Stomach (tissue), 9 donors: ENCODE measurements around the gene AUTS2. TPM values are rescaled to one million over a fixed set of nuclear protein-coding genes. Genes with fewer than 3 reads are reported as not detected.

Source experiments
- DNase-seq, 2 donors: peaks; one replicate each; pipeline versions ENCODE4 v3.0.0 to v3.0.0-alpha.2; 2013 to 2019
- H3K27ac ChIP-seq, 5 donors: fragments of 200-600 bp in 4 of 5; sonication (generic) in 4 of 5; one replicate each; pipeline ENCODE4 v1.5.1; 2013 to 2019; ENCODE audit warnings: mild to moderate bottlenecking in 1 of 5, moderate library complexity in 1 of 5
- H3K27me3 ChIP-seq, 3 donors: fragments of 200-600 bp; sonication (generic); one replicate each; pipeline ENCODE4 v1.5.1; 2017 to 2019; ENCODE audit warnings: mixed run types in 1 of 3
- H3K36me3 ChIP-seq, 4 donors: fragments of 200-600 bp; sonication (generic); 1 replicate in 3 of 4; 2 replicates in 1 of 4; pipeline ENCODE4 v1.5.1; 2016 to 2019
- H3K4me1 ChIP-seq, 4 donors: fragments of 200-600 bp; sonication (generic); one replicate each; pipeline ENCODE4 v1.5.1; 2016 to 2019
- H3K4me3 ChIP-seq, 4 donors: fragments of 200-600 bp; sonication (generic) in 3 of 4; one replicate each; pipeline ENCODE4 v1.5.1; 2016 to 2019; ENCODE audit warnings: mild to moderate bottlenecking in 1 of 4
- H3K9me3 ChIP-seq, 4 donors: fragments of 200-600 bp; sonication (generic); one replicate each; pipeline ENCODE4 v1.5.1; 2016 to 2019
- CTCF ChIP-seq, 7 experiments: fragments of 450-650 bp in 4 of 7; fragments of 200-600 bp in 3 of 7; sonication (generic) in 3 of 7; IDR thresholded peaks; one replicate each; pipeline ENCODE4 v1.5.1; 2016 to 2019; ENCODE audit warnings: antibody characterized with exemption in 7 of 7, control low read depth in 2 of 7, mild to moderate bottlenecking in 1 of 7
- EP300 ChIP-seq: sonication (generic); formaldehyde crosslinking; IDR thresholded peaks from one replicate; pipeline ENCODE4 v1.6.1; 2017; ENCODE audit warnings: antibody characterized with exemption
- POLR2A ChIP-seq, 4 donors: fragments of 450-650 bp; IDR thresholded peaks; one replicate each; pipeline ENCODE4 v1.6.1; 2016; ENCODE audit warnings: antibody characterized with exemption in 4 of 4, control low read depth in 2 of 4, mild to moderate bottlenecking in 1 of 4, moderate library complexity in 1 of 4
- POLR2AphosphoS5 ChIP-seq, 3 donors: sonication (generic); formaldehyde crosslinking; IDR thresholded peaks; one replicate each; pipeline ENCODE4 v1.6.1; 2016; ENCODE audit warnings: antibody characterized with exemption in 3 of 3
- WGBS, 5 donors: extraction: QIAGEN DNeasy Blood & Tissue Kit in 3 of 5; methylation state at CpG; one replicate each; pipeline versions ENCODE4 v1.1.5 to v1.1.7; 2013 to 2018; 5-methylcytosine and 5-hydroxymethylcytosine counted together
- intact Hi-C: fragments of 100-400 bp; cut with DNase I; formaldehyde crosslinking; loops from one replicate; pipeline ENCODE4 v1.15.1; 2023; ENCODE audit warnings: low total_unique reads
- polyA plus RNA-seq, 3 donors: library from polyadenylated mRNA; stranded (reverse); fragments of 200-250 nt; gene quantifications; one replicate each; pipeline ENCODE4 v1.2.3, GENCODE V29; 2013
- total RNA-seq, 5 donors: library from RNA; depleted of rRNA; stranded (reverse); fragments of >200 nt; gene quantifications; one replicate each; pipeline versions ENCODE4 v1.1.0 to v1.2.3, GENCODE V29; 2014 to 2016
- donor health status: healthy with polysubstance abuse.
- donor health status: Bipolar disorder and iron deficiency.
- donor health status: healthy.

Gene AUTS2
- total and polyA plus RNA-seq, 8 donors, result 3.8 to 90.3 (median 38.1) TPM

DNA sequence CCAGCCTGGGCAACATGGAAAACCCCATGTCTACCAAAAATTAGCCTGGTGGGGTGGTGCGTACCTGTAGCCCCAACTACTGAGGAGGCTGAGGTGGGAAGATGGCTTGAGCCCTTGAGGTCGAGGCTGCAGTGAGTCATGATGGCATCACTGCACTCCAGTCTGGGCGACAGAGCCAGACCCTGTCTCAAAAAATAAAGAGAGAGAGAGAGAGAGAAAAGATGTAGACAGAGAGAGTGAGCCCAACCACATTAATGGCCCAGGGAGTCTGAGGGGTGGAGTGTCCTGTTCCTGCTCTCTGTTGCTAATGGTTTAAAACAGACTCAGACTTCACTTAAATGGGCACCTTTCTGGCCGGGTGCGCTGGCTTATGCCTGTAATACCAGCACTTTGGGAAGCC is 1078.0 kb downstream of the AUTS2 start:
- H3K36me3 ChIP-seq, result no peaks in the 10 kb centered on the region
- no peaks in the 10 kb centered on the region for H3K27me3 ChIP-seq
- H3K4me1 ChIP-seq, result no peaks in the 10 kb centered on the region
- DNase-seq, result no peak
- H3K4me3 ChIP-seq, result no peak overlapping the region
- no peaks in the 10 kb centered on the region for H3K9me3 ChIP-seq
- WGBS, 5 donors, result 90 to 97% (median 94%) methylated on average over 5 of the region's 5 CpGs
- H3K27ac ChIP-seq, result no peak overlapping the region
- intact Hi-C loops, result no loop called here
- TF ChIP-seq EP300 (no peak), POLR2A (IDR thresholded peaks at IDR 0.05) (no peak), POLR2AphosphoS5 (IDR thresholded peaks at IDR 0.05) (no peak), CTCF (IDR thresholded peaks at IDR 0.05) (no peak)

GRCh38 chr7:70678621-70679251 is 1080.5 kb downstream of the AUTS2 start:
- H3K27me3 ChIP-seq, result no peaks in the 10 kb centered on the region
- intact Hi-C loops, result no loop called here
- no peaks in the 10 kb centered on the region for H3K36me3 ChIP-seq
- no peak overlapping the region for H3K4me3 ChIP-seq
- no peak for TF ChIP-seq POLR2AphosphoS5 (IDR thresholded peaks at IDR 0.05)
- H3K9me3 ChIP-seq, result no peaks in the 10 kb centered on the region
- no peaks in the 10 kb centered on the region for H3K4me1 ChIP-seq
- DNase-seq, result no peak
- H3K27ac ChIP-seq, result no peak overlapping the region
- WGBS, 5 donors, result 58 to 86% (median 77%) methylated on average over 4 of the region's 4 CpGs

DNA sequence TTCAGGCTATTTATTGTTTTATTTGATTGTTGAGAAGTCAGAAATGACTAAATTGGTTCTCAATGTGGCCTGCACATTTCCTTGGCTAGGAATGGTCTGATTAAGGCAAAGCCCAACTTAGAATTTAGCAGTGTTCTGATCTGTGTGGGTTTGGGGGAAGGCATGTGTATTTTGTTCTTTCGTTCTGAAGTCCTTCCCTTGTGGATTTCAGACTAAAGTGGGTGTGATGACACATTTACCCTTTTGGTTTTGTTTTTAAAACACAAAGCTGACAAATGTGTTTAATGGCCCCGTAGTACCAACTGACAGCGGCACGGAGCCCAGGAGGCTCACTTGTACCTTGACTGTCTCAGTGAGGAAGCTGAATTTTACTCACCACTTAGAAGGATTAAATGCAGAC is 1081.4 kb downstream of the AUTS2 start:
- DNase-seq, result peak in 1 of 2 donors; percentile 17
- Histone ChIP-seq H3K27me3 (no peaks in the 10 kb centered on the region), H3K4me3 (no peak overlapping the region), H3K9me3 (no peaks in the 10 kb centered on the region), H3K27ac (peak overlapping the region in 1 of 5 donors; percentile 20), H3K4me1 (no peaks in the 10 kb centered on the region), H3K36me3 (no peaks in the 10 kb centered on the region)
- TF ChIP-seq EP300, result no peak
- TF ChIP-seq POLR2A (IDR thresholded peaks at IDR 0.05), result no peak
- no peak for TF ChIP-seq CTCF (IDR thresholded peaks at IDR 0.05)
- no peak for TF ChIP-seq POLR2AphosphoS5 (IDR thresholded peaks at IDR 0.05)
- intact Hi-C loops, result no loop called here
- WGBS, 5 donors, result 71 to 87% (median 80%) methylated on average over 4 of the region's 4 CpGs

GRCh38 chr7:70680306-70680705 is 1082.0 kb downstream of the AUTS2 start:
- no peak overlapping the region for H3K27ac ChIP-seq
- H3K4me1 ChIP-seq, result no peaks in the 10 kb centered on the region
- no peak for DNase-seq
- TF ChIP-seq CTCF (IDR thresholded peaks at IDR 0.05) (no peak), POLR2A (IDR thresholded peaks at IDR 0.05) (no peak), POLR2AphosphoS5 (IDR thresholded peaks at IDR 0.05) (no peak), EP300 (no peak)
- 84 to 95% (median 93%) methylated on average over 4 of the region's 4 CpGs for WGBS, 5 donors
- H3K36me3 ChIP-seq, result no peaks in the 10 kb centered on the region
- no peak overlapping the region for H3K4me3 ChIP-seq
- H3K9me3 ChIP-seq, result no peaks in the 10 kb centered on the region
- intact Hi-C loops, result no loop called here
- no peaks in the 10 kb centered on the region for H3K27me3 ChIP-seq

- Histone ChIP-seq H3K9me3 (no peaks in the 10 kb centered on the region), H3K4me1 (no peaks in the 10 kb centered on the region), H3K27ac (no peak overlapping the region), H3K4me3 (no peak overlapping the region), H3K36me3 (no peaks in the 10 kb centered on the region), H3K27me3 (no peaks in the 10 kb centered on the region)
- no peak for DNase-seq
- intact Hi-C loops, result no loop called here
- no peak for TF ChIP-seq POLR2AphosphoS5 (IDR thresholded peaks at IDR 0.05)
- TF ChIP-seq CTCF (IDR thresholded peaks at IDR 0.05), result no peak
- TF ChIP-seq POLR2A (IDR thresholded peaks at IDR 0.05), result no peak
- TF ChIP-seq EP300, result no peak
- WGBS, 5 donors, result 88 to 95% (median 92%) methylated on average over 15 of the region's 15 CpGs
Observed at GRCh38 chr7:70680743-70681468, 1082.6 kb downstream of the AUTS2 start.
